GM12878 (cell line): ENCODE measurements around the gene NFATC2.

Experiments
- EGR1 ChIP-seq, 2 experiments: IDR thresholded peaks; 1 replicate in 1 of 2; 2 replicates in 1 of 2; pipeline ENCODE4 v1.6.1; 2011 to 2012; ENCODE audit warnings: low read depth in 2 of 2, low read length in 2 of 2, borderline replicate concordance in 1 of 2, mild to moderate bottlenecking in 1 of 2, moderate library complexity in 1 of 2
- SPI1 ChIP-seq: IDR thresholded peaks from 2 replicates; pipeline ENCODE4 v1.6.1; 2011; ENCODE audit warnings: low read depth, mild to moderate bottlenecking, low read length, moderate library complexity, borderline replicate concordance; ENCODE audit not compliant: insufficient read depth

DNA sequence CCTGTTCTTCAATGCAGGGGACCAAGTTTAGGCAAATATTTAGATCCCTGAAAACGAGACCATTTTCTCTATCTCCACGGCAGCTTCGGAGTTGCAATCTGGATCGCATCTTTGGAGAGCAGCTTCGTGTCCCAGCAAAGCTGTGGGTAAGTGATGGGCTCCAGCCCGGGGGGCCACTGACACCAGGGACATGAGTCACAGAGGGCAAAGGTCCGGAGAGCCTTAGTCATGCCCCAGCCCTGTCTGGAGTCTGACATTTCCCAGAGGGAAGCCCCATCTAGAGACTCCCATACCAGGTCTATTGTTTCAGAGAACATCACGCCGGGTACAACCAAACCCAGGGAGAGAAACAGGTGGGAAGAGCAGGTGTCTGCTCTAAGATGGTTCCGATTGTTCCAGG lies 95.9 kb downstream of the NFATC2 start:
- TF ChIP-seq EGR1 (IDR thresholded peaks at IDR 0.05; ENCODE audit: borderline replicate concordance in 1 of 2, low read depth in 2 of 2, low read length in 2 of 2) = no peak
- TF ChIP-seq SPI1 = no peak
